WTC11 (cell line): ENCODE data around the gene WDR36. TPM values are rescaled to one million over a fixed set of nuclear protein-coding genes. Genes with fewer than 3 reads are reported as not detected.

Experiments
- ATAC-seq: fragments of 200-7000 bp; cut with Tn5 transposase; 2 replicates; pipeline ENCODE4 v1.10.0; 2021; ENCODE audit warnings: mild to moderate bottlenecking, moderate library complexity
- CTCF ChIA-PET: fragments of 300-600 bp; sonication (Branson Sonifier 250); formaldehyde crosslinking; loops from one replicate; lab custom pipeline; 2021; ENCODE audit warnings: antibody characterized with exemption; lab: Charles Lee
- POLR2A ChIA-PET: fragments of 350-600 bp; sonication (Branson Sonifier 250); formaldehyde crosslinking; loops from one replicate; lab custom pipeline; 2021; ENCODE audit warnings: antibody characterized with exemption; lab: Charles Lee
- DNase-seq: peaks from one replicate; pipeline ENCODE4 v3.0.0; 2021; ENCODE audit warnings: low spot score
- H3K27ac Mint-ChIP-seq: 2 replicates; pipeline ENCODE4 v1.8.0; 2021; ENCODE audit warnings: mixed read lengths
- H3K27me3 Mint-ChIP-seq: 2 replicates; pipeline ENCODE4 v1.8.0; 2021; ENCODE audit warnings: low read depth, mild to moderate bottlenecking, moderate library complexity, mixed read lengths
- H3K36me3 Mint-ChIP-seq: 2 replicates; pipeline ENCODE4 v1.8.0; 2021; ENCODE audit warnings: mixed read lengths
- H3K4me1 Mint-ChIP-seq: 2 replicates; pipeline ENCODE4 v1.8.0; 2022; ENCODE audit warnings: mixed read lengths
- H3K4me3 Mint-ChIP-seq: 2 replicates; pipeline ENCODE4 v1.8.0; 2021; ENCODE audit warnings: mild to moderate bottlenecking, moderate library complexity, mixed read lengths
- H3K9me3 Mint-ChIP-seq: 2 replicates; pipeline ENCODE4 v1.8.0; 2021; ENCODE audit warnings: mixed read lengths
- ATF1 ChIP-seq: sonication (generic); formaldehyde crosslinking; IDR thresholded peaks from 2 replicates; pipeline ENCODE4 v1.8.1; 2023; ENCODE audit warnings: mild to moderate bottlenecking, moderate library complexity, missing genetic modification reagents
- ELF4 ChIP-seq: sonication (generic); formaldehyde crosslinking; IDR thresholded peaks from 2 replicates; pipeline ENCODE4 v1.8.1; 2022; ENCODE audit warnings: low read depth, mild to moderate bottlenecking, moderate library complexity, missing genetic modification reagents
- ESRRA ChIP-seq: sonication (generic); formaldehyde crosslinking; IDR thresholded peaks from 2 replicates; pipeline ENCODE4 v1.8.1; 2022; ENCODE audit warnings: mild to moderate bottlenecking, missing genetic modification reagents, borderline replicate concordance
- ETV6 ChIP-seq: sonication (generic); formaldehyde crosslinking; IDR thresholded peaks from 2 replicates; pipeline ENCODE4 v1.8.1; 2022; ENCODE audit warnings: mild to moderate bottlenecking, missing genetic modification reagents
- FOXJ3 ChIP-seq: sonication (generic); formaldehyde crosslinking; IDR thresholded peaks from 2 replicates; pipeline ENCODE4 v1.9.0; 2021; ENCODE audit warnings: missing genetic modification reagents, mild to moderate bottlenecking, borderline replicate concordance
- JAZF1 ChIP-seq: fragments of 250-450 bp; sonication (Bioruptor Pico); IDR thresholded peaks from 2 replicates; pipeline ENCODE4 v1.9.0; 2021; ENCODE audit warnings: moderate library complexity, mild to moderate bottlenecking, inconsistent platforms
- JUN ChIP-seq: sonication (generic); formaldehyde crosslinking; IDR thresholded peaks from 2 replicates; pipeline ENCODE4 v1.8.0; 2023; ENCODE audit warnings: mild to moderate bottlenecking, missing genetic modification reagents
- MYBL2 ChIP-seq: sonication (generic); formaldehyde crosslinking; IDR thresholded peaks from 2 replicates; pipeline ENCODE4 v1.8.1; 2023; ENCODE audit warnings: mild to moderate bottlenecking, moderate library complexity, missing genetic modification reagents
- NR2C2 ChIP-seq: sonication (generic); formaldehyde crosslinking; IDR thresholded peaks from 2 replicates; pipeline ENCODE4 v1.8.0; 2022; ENCODE audit warnings: mild to moderate bottlenecking, missing genetic modification reagents
- OVOL2 ChIP-seq: fragments of 250-450 bp; sonication (Bioruptor Pico); IDR thresholded peaks from 2 replicates; pipeline ENCODE4 v1.9.0; 2021; ENCODE audit warnings: mild to moderate bottlenecking, borderline replicate concordance
- RORB ChIP-seq: fragments of 250-450 bp; sonication (Bioruptor Pico); IDR thresholded peaks from 2 replicates; pipeline ENCODE4 v1.9.0; 2021; ENCODE audit warnings: mild to moderate bottlenecking
- SMAD4 ChIP-seq: sonication (generic); formaldehyde crosslinking; IDR thresholded peaks from 2 replicates; pipeline ENCODE4 v1.8.0; 2022; ENCODE audit warnings: mild to moderate bottlenecking, missing genetic modification reagents
- TP53 ChIP-seq: sonication (generic); formaldehyde crosslinking; IDR thresholded peaks from 2 replicates; pipeline ENCODE4 v1.8.1; 2023; ENCODE audit warnings: mild to moderate bottlenecking, missing genetic modification reagents
- ZNF317 ChIP-seq: sonication (generic); formaldehyde crosslinking; IDR thresholded peaks from 2 replicates; pipeline ENCODE4 v1.8.1; 2023; ENCODE audit warnings: low read depth, mild to moderate bottlenecking, moderate library complexity, missing genetic modification reagents, borderline replicate concordance
- ZNF532 ChIP-seq: fragments of 250-450 bp; sonication (Bioruptor Pico); IDR thresholded peaks from 2 replicates; pipeline ENCODE4 v1.9.0; 2021; ENCODE audit warnings: mild to moderate bottlenecking, borderline replicate concordance
- total RNA-seq: library from RNA; stranded (reverse); gene quantifications from 3 replicates; pipeline ENCODE4 v1.2.3, GENCODE V29; 2021
- TF ChIP-seq, protein P1 (sequence below): sonication (generic); formaldehyde crosslinking; IDR thresholded peaks from 2 replicates; pipeline ENCODE4 v1.8.1; 2023; ENCODE audit warnings: mild to moderate bottlenecking, moderate library complexity, missing genetic modification reagents
- TF ChIP-seq, protein P2 (sequence below): sonication (generic); formaldehyde crosslinking; conservative IDR thresholded peaks from 2 replicates; pipeline ENCODE4 v1.8.1; 2023; ENCODE audit warnings: mild to moderate bottlenecking, low read depth, missing genetic modification reagents, moderate library complexity
- TF ChIP-seq, protein P3 (sequence below): sonication (generic); formaldehyde crosslinking; IDR thresholded peaks from 2 replicates; pipeline ENCODE4 v1.8.0; 2022; ENCODE audit warnings: missing genetic modification reagents
- TF ChIP-seq, protein P4 (sequence below): sonication (generic); formaldehyde crosslinking; IDR thresholded peaks from 2 replicates; pipeline ENCODE4 v1.8.1; 2022; ENCODE audit warnings: mild to moderate bottlenecking, moderate library complexity, missing genetic modification reagents
- TF ChIP-seq, protein P5 (sequence below): sonication (generic); formaldehyde crosslinking; IDR thresholded peaks from 2 replicates; pipeline ENCODE4 v1.8.1; 2023; ENCODE audit warnings: mild to moderate bottlenecking, missing genetic modification reagents, moderate library complexity

The WDR36 gene
- total RNA-seq, 1 experiment from 2014 or later = 34.1 TPM

DNA sequence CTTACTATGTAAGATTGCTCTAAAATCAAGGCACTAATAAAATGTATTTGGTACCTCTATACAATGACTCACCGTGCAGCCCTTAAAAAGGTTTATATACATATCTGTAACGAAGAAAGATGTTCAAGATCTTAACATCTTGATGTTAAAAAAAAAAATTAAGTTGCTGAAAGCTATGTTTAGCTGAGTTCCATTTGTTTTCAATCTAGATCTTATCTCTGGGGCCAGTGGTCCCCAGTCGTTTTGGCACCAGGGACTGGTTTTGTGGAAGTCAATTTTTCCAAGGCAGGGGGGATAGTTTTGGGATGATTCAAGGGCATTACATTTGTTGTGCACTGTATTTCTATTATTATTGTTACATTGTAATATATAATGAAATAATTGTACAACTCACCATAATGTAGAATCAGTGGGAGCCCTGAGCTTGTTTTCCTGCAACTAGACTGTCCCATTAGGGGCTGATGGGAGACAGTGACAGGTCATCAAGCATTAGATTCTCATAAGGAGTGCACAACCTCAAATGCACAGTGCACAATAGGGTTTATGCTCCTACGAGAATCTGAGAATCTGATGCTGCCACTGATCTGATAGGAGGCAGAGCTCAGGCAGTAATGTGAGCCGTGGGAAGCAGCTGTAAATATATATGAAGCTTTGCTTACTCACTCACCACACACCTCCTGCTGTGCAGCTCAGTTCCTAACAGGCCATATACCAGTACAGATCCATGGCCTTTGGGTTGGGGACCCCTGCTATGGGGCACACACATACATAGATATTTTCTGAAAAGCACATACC is 48.2 kb upstream of the WDR36 start (continued):
- no peak for TF ChIP-seq ZNF532
- no peak for TF ChIP-seq SMAD4 (CRISPR knock-in tag)
- no peak for TF ChIP-seq NR2C2
- TF ChIP-seq, protein P1, sequence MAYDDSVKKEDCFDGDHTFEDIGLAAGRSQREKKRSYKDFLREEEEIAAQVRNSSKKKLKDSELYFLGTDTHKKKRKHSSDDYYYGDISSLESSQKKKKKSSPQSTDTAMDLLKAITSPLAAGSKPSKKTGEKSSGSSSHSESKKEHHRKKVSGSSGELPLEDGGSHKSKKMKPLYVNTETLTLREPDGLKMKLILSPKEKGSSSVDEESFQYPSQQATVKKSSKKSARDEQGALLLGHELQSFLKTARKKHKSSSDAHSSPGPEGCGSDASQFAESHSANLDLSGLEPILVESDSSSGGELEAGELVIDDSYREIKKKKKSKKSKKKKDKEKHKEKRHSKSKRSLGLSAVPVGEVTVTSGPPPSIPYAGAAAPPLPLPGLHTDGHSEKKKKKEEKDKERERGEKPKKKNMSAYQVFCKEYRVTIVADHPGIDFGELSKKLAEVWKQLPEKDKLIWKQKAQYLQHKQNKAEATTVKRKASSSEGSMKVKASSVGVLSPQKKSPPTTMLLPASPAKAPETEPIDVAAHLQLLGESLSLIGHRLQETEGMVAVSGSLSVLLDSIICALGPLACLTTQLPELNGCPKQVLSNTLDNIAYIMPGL (CRISPR knock-in tag) = no peak
- TF ChIP-seq RORB (CRISPR knock-in tag) = no peak
- no peak for TF ChIP-seq JAZF1
- TF ChIP-seq MYBL2 (CRISPR knock-in tag) = no peak
- TF ChIP-seq, protein P2, sequence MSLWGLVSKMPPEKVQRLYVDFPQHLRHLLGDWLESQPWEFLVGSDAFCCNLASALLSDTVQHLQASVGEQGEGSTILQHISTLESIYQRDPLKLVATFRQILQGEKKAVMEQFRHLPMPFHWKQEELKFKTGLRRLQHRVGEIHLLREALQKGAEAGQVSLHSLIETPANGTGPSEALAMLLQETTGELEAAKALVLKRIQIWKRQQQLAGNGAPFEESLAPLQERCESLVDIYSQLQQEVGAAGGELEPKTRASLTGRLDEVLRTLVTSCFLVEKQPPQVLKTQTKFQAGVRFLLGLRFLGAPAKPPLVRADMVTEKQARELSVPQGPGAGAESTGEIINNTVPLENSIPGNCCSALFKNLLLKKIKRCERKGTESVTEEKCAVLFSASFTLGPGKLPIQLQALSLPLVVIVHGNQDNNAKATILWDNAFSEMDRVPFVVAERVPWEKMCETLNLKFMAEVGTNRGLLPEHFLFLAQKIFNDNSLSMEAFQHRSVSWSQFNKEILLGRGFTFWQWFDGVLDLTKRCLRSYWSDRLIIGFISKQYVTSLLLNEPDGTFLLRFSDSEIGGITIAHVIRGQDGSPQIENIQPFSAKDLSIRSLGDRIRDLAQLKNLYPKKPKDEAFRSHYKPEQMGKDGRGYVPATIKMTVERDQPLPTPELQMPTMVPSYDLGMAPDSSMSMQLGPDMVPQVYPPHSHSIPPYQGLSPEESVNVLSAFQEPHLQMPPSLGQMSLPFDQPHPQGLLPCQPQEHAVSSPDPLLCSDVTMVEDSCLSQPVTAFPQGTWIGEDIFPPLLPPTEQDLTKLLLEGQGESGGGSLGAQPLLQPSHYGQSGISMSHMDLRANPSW = no peak
- no peak for TF ChIP-seq TP53
- TF ChIP-seq ATF1 (CRISPR knock-in tag) = no peak

- no peak overlapping the region for H3K27ac Mint-ChIP-seq
- TF ChIP-seq ESRRA (CRISPR knock-in tag) (no peak), RORB (CRISPR knock-in tag) (no peak), JUN (CRISPR knock-in tag) (no peak), OVOL2 (no peak), ZNF317 (no peak), ELF4 (no peak), FOXJ3 (CRISPR knock-in tag) (no peak), ETV6 (CRISPR knock-in tag) (no peak)
- TF ChIP-seq, protein P3, sequence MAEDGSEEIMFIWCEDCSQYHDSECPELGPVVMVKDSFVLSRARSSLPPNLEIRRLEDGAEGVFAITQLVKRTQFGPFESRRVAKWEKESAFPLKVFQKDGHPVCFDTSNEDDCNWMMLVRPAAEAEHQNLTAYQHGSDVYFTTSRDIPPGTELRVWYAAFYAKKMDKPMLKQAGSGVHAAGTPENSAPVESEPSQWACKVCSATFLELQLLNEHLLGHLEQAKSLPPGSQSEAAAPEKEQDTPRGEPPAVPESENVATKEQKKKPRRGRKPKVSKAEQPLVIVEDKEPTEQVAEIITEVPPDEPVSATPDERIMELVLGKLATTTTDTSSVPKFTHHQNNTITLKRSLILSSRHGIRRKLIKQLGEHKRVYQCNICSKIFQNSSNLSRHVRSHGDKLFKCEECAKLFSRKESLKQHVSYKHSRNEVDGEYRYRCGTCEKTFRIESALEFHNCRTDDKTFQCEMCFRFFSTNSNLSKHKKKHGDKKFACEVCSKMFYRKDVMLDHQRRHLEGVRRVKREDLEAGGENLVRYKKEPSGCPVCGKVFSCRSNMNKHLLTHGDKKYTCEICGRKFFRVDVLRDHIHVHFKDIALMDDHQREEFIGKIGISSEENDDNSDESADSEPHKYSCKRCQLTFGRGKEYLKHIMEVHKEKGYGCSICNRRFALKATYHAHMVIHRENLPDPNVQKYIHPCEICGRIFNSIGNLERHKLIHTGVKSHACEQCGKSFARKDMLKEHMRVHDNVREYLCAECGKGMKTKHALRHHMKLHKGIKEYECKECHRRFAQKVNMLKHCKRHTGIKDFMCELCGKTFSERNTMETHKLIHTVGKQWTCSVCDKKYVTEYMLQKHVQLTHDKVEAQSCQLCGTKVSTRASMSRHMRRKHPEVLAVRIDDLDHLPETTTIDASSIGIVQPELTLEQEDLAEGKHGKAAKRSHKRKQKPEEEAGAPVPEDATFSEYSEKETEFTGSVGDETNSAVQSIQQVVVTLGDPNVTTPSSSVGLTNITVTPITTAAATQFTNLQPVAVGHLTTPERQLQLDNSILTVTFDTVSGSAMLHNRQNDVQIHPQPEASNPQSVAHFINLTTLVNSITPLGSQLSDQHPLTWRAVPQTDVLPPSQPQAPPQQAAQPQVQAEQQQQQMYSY (CRISPR knock-in tag) = no peak
- TF ChIP-seq, protein P4, sequence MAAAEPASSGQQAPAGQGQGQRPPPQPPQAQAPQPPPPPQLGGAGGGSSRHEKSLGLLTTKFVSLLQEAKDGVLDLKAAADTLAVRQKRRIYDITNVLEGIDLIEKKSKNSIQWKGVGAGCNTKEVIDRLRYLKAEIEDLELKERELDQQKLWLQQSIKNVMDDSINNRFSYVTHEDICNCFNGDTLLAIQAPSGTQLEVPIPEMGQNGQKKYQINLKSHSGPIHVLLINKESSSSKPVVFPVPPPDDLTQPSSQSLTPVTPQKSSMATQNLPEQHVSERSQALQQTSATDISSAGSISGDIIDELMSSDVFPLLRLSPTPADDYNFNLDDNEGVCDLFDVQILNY (CRISPR knock-in tag) = no peak
- TF ChIP-seq, protein P5, sequence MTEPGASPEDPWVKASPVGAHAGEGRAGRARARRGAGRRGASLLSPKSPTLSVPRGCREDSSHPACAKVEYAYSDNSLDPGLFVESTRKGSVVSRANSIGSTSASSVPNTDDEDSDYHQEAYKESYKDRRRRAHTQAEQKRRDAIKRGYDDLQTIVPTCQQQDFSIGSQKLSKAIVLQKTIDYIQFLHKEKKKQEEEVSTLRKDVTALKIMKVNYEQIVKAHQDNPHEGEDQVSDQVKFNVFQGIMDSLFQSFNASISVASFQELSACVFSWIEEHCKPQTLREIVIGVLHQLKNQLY (CRISPR knock-in tag) = no peak
- H3K4me1 Mint-ChIP-seq = no peaks in the 10 kb centered on the region
- ATAC-seq (no peak), DNase-seq (no peak)
- H3K9me3 Mint-ChIP-seq = no peaks in the 10 kb centered on the region
- no peak overlapping the region for H3K4me3 Mint-ChIP-seq
- H3K36me3 Mint-ChIP-seq = no peaks in the 10 kb centered on the region
- POLR2A ChIA-PET = no interaction called here
- CTCF ChIA-PET = no interaction called here
- H3K27me3 Mint-ChIP-seq = peaks cover 4% of the 10 kb centered on the region
Measured at GRCh38 chr5:111058064-111058463, 34.1 kb upstream of the WDR36 start.
